HUES64 (cell line): ENCODE results near the gene ARRDC1.

Experiments used
- H3K27ac ChIP-seq: 2 replicates; pipeline ENCODE4 v1.7.0; 2013; ENCODE audit warnings: low read depth, low read length, inconsistent platforms
- H3K27me3 ChIP-seq: 2 replicates; pipeline ENCODE4 v1.6.1; 2013; ENCODE audit warnings: mild to moderate bottlenecking, low read length; ENCODE audit not compliant: insufficient read depth
- H3K36me3 ChIP-seq: 2 replicates; pipeline ENCODE4 v1.6.1; 2013; ENCODE audit warnings: mild to moderate bottlenecking, low read length; ENCODE audit not compliant: insufficient read depth
- H3K4me1 ChIP-seq: 2 replicates; pipeline ENCODE4 v1.6.1; 2013; ENCODE audit warnings: mild to moderate bottlenecking, low read length, moderate library complexity; ENCODE audit not compliant: insufficient read depth
- H3K4me3 ChIP-seq: 2 replicates; pipeline ENCODE4 v1.5.1; 2013; ENCODE audit warnings: mild to moderate bottlenecking, low read length, moderate library complexity
- H3K9ac ChIP-seq: 2 replicates; pipeline ENCODE4 v1.6.1; 2013; ENCODE audit warnings: mild to moderate bottlenecking, low read depth, low read length
- H3K9me3 ChIP-seq: 2 replicates; pipeline ENCODE4 v1.6.1; 2013; ENCODE audit warnings: low read depth, low read length; ENCODE audit not compliant: insufficient read depth
- WGBS: fragments of 150-250, 120-280 bp; methylation state at CpG from one replicate; pipeline ENCODE4 v1.1.7; 2013; ENCODE audit warnings: missing lambda C conversion rate; 5-methylcytosine and 5-hydroxymethylcytosine counted together

The ARRDC1 gene

DNA sequence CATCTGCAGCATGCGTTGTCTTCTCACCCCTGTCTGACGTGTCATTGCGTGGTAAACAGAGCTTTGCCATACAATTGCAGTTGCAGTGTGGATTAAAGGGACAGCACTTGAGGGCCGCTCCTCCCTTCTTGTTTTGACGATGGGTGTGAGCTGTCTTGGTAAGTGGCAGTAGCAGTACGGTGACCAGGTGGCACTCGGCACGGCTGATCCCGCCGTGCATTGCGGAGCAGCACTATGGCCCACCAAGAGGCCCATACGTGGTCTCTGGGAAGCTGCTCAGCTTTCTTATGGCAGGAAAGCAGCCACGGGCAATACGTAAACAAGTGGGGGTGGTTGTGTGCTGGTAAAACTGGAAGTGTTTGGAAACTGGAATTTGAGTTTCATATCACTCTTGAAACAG lies 38.4 kb downstream of the ARRDC1 start:
- peaks cover 15% of the 10 kb centered on the region for H3K36me3 ChIP-seq
- H3K27me3 ChIP-seq: no peaks in the 10 kb centered on the region
- no peak overlapping the region for H3K27ac ChIP-seq
- no peak overlapping the region for H3K9ac ChIP-seq
- H3K4me1 ChIP-seq: no peaks in the 10 kb centered on the region; the same call in 1 of the 2 replicates
- no peak overlapping the region for H3K4me3 ChIP-seq
- 97% methylated on average over 14 of the region's 14 CpGs for WGBS
- no peaks in the 10 kb centered on the region for H3K9me3 ChIP-seq

DNA sequence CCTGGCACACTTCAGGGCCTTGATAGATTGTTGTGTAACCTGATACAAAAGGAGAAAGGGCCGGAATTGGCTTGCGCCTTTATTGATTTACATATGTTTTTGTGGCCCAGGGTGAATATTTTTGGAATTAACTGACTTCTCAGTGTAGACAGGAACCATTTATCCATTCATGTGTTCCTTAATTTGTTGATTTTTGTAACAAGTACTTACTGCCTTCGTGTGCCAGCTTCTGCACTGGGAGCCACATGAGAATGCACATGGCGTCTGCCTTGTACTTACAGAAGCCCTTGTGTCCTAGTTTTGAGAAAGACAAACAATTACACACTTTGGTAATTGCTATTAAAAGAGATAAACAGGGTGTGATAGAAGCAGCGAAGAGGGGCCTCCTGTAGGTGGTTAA lies 39.7 kb downstream of the ARRDC1 start:
- Histone ChIP-seq H3K4me1 (no peaks in the 10 kb centered on the region; the same call in 1 of the 2 replicates), H3K27ac (no peak overlapping the region), H3K36me3 (peaks cover 15% of the 10 kb centered on the region), H3K9ac (no peak overlapping the region), H3K9me3 (no peaks in the 10 kb centered on the region), H3K27me3 (no peaks in the 10 kb centered on the region), H3K4me3 (no peak overlapping the region)
- 97% methylated on average over 5 of the region's 5 CpGs for WGBS

- Histone ChIP-seq H3K9ac (no peak overlapping the region), H3K9me3 (no peaks in the 10 kb centered on the region), H3K36me3 (peaks cover 16% of the 10 kb centered on the region), H3K4me1 (no peaks in the 10 kb centered on the region; the same call in 1 of the 2 replicates), H3K27ac (no peak overlapping the region), H3K27me3 (no peaks in the 10 kb centered on the region), H3K4me3 (no peak overlapping the region)
- 94% methylated on average over 13 of the region's 13 CpGs for WGBS
Observed at GRCh38 chr9:137646341-137646740, 40.9 kb downstream of the ARRDC1 start.

DNA sequence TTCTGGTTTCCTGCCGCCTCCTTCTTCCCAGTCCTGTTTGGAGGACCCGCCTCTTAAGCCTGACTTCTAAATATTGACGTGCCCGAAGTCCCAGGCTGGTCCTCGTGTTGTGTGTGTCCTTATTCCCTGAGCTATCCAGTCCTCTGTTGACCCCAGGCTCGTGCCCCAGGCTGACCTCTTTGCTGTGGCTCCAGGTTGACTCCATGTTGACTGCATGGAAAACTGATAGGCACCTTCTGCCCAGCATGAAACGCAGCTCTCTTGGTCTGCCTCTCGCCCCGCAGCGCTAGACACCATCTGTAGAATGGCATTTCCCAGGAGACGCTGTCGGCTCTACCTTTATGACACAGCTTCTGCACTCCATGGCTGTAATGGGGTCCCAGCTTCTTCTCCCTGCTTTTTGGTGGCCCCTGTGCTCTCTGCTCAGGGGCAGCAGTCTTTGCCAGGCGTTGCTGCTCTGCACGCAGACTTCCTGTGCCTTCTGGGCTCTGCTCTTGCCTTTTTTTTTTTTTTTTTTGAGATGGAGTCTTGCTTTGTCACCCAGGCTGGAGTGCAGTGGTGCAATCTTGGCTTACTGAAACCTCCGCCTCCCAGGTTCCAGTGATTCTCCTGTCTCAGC lies 41.7 kb downstream of the ARRDC1 start:
- peaks cover 21% of the 10 kb centered on the region for H3K36me3 ChIP-seq

DNA sequence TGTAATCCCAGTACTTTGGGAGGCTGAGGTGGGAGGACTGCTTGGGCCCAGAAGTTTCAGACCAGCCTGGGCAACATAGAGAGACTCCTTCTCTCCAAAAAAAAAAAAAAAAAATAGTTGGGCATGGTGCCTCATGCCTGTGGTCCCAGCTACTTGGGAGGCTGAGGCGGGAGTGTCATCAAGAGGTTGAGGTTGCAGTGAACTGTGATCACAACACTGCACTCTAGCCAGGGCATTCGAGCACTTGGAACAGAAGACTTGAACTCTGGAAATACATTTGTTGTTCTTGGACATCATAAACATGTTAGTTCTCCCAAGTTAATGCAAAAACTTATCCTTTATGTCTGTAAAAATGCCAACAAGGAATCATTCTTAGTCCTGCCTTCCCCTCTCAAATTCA lies 42.9 kb downstream of the ARRDC1 start:
- Histone ChIP-seq H3K4me1 (no peaks in the 10 kb centered on the region; the same call in 1 of the 2 replicates), H3K9ac (no peak overlapping the region), H3K9me3 (no peaks in the 10 kb centered on the region), H3K36me3 (peaks cover 21% of the 10 kb centered on the region), H3K27me3 (no peaks in the 10 kb centered on the region), H3K27ac (no peak overlapping the region), H3K4me3 (no peak overlapping the region)
- 92% methylated on average over 2 of the region's 2 CpGs for WGBS

More for the DNA sequence above, 41.7 kb downstream of the ARRDC1 start:
- Histone ChIP-seq H3K27me3 (no peaks in the 10 kb centered on the region), H3K4me3 (no peak overlapping the region), H3K4me1 (no peaks in the 10 kb centered on the region; the same call in 1 of the 2 replicates), H3K9me3 (no peaks in the 10 kb centered on the region), H3K9ac (no peak overlapping the region), H3K27ac (no peak overlapping the region)
- WGBS: 94% methylated on average over 15 of the region's 15 CpGs

DNA sequence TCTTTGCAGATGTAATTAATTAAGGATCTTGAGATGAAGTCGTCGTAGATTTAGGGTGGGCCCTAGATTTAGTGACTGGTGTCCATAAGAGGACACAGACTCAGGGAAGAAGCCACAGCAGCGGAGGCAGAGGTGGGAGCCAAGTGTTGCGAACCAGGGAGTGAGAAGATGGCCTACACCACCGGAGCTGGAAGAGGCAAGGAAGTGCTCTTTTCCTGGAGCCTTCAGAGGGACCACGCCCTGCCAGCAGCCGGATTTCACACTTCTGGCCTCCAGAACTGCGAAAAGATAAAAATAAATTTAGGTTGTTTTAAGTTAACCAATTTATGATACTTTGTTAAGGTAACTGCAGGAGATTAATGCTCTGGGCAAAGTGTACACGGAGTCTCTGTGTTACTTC lies 44.1 kb downstream of the ARRDC1 start:
- peaks cover 19% of the 10 kb centered on the region for H3K36me3 ChIP-seq
- H3K4me1 ChIP-seq: no peaks in the 10 kb centered on the region; the same call in 1 of the 2 replicates
- H3K4me3 ChIP-seq: no peak overlapping the region
- 93% methylated on average over 9 of the region's 9 CpGs for WGBS
- H3K27me3 ChIP-seq: no peaks in the 10 kb centered on the region
- no peak overlapping the region for H3K27ac ChIP-seq
- no peaks in the 10 kb centered on the region for H3K9me3 ChIP-seq
- no peak overlapping the region for H3K9ac ChIP-seq

GRCh38 chr9:137650259-137650658 lies 44.8 kb downstream of the ARRDC1 start:
- H3K4me1 ChIP-seq: no peaks in the 10 kb centered on the region; the same call in 1 of the 2 replicates
- no peak overlapping the region for H3K27ac ChIP-seq
- H3K36me3 ChIP-seq: peaks cover 16% of the 10 kb centered on the region
- H3K9ac ChIP-seq: no peak overlapping the region
- WGBS: 95% methylated on average over 2 of the region's 2 CpGs
- no peak overlapping the region for H3K4me3 ChIP-seq
- no peaks in the 10 kb centered on the region for H3K27me3 ChIP-seq
- H3K9me3 ChIP-seq: no peaks in the 10 kb centered on the region

GRCh38 chr9:137650779-137651178 lies 45.3 kb downstream of the ARRDC1 start:
- 98% methylated on average over 7 of the region's 7 CpGs for WGBS
- Histone ChIP-seq H3K27ac (no peak overlapping the region), H3K27me3 (no peaks in the 10 kb centered on the region), H3K36me3 (peaks cover 14% of the 10 kb centered on the region), H3K4me1 (no peaks in the 10 kb centered on the region), H3K9me3 (no peaks in the 10 kb centered on the region), H3K9ac (no peak overlapping the region), H3K4me3 (no peak overlapping the region)

- Histone ChIP-seq H3K9ac (no peak overlapping the region), H3K36me3 (peaks cover 5% of the 10 kb centered on the region; the same call in 1 of the 2 replicates), H3K4me1 (no peaks in the 10 kb centered on the region), H3K27ac (no peak overlapping the region), H3K27me3 (no peaks in the 10 kb centered on the region), H3K4me3 (no peak overlapping the region), H3K9me3 (no peaks in the 10 kb centered on the region)
- 93% methylated on average over 5 of the region's 6 CpGs for WGBS
Observed at GRCh38 chr9:137656416-137656815, 50.9 kb downstream of the ARRDC1 start.

GRCh38 chr9:137657606-137658005 lies 52.1 kb downstream of the ARRDC1 start:
- Histone ChIP-seq H3K9ac (no peak overlapping the region), H3K27me3 (no peaks in the 10 kb centered on the region), H3K36me3 (no peaks in the 10 kb centered on the region; the same call in 1 of the 2 replicates), H3K4me1 (no peaks in the 10 kb centered on the region), H3K27ac (no peak overlapping the region), H3K9me3 (no peaks in the 10 kb centered on the region), H3K4me3 (no peak overlapping the region)
- WGBS: 97% methylated on average over 2 of the region's 2 CpGs

DNA sequence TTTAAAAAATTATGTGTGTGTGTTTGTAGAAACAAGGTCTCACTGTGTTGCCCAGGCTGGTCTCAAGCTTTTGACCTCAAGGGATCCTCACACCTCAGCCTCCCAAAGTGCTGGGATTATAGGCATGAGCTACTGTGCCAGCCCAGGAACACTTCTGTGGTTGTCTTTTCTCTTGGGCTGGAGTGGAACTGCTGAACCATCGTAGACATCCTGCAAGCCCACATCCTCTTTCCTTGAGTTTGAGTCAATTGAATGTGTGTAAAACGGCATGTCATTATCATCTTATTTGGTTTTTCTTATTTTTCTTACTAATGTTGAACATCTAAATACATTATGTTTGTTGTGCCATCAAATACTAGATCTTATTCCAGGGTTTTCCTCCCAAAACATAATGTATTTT lies 53.3 kb downstream of the ARRDC1 start:
- H3K4me3 ChIP-seq: no peak overlapping the region
- 100% methylated on average over 1 of the region's 2 CpGs for WGBS
- H3K27ac ChIP-seq: no peak overlapping the region
- H3K4me1 ChIP-seq: peaks cover 10% of the 10 kb centered on the region
- no peaks in the 10 kb centered on the region for H3K9me3 ChIP-seq
- H3K27me3 ChIP-seq: no peaks in the 10 kb centered on the region
- H3K9ac ChIP-seq: no peak overlapping the region
- no peaks in the 10 kb centered on the region; the same call in 1 of the 2 replicates for H3K36me3 ChIP-seq

DNA sequence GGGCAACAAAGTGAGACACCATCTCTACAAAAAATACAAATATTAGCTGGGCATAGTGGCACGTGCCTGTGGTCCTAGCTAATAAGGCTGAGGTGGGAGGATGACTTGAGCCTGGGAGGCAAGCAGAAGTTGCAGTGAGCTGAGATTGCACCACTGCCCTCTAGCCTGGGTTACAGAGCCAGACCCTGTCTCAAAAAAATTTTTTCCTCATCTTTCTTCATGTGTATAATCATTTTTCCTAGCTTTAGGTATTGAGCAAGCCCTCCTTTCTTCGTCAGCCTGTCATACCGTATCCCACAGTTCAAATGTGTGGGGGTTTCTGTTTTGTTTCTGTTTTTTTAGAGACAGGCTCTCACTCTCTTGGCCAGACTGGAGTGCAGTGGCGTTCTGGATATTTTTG lies 54.7 kb downstream of the ARRDC1 start:
- H3K27me3 ChIP-seq: no peaks in the 10 kb centered on the region
- H3K9me3 ChIP-seq: no peaks in the 10 kb centered on the region
- H3K4me1 ChIP-seq: peaks cover 23% of the 10 kb centered on the region
- H3K4me3 ChIP-seq: no peak overlapping the region
- H3K27ac ChIP-seq: no peak overlapping the region
- 95% methylated on average over 4 of the region's 4 CpGs for WGBS
- H3K36me3 ChIP-seq: no peaks in the 10 kb centered on the region; the same call in 1 of the 2 replicates
- no peak overlapping the region for H3K9ac ChIP-seq
